Esophagus (tissue), 2 donors: Measurements from ENCODE around the gene PTPRE. TPM values are rescaled to one million over a fixed set of nuclear protein-coding genes. Genes with fewer than 3 reads are reported as not detected.
A peak's percentile ranks its signal among the peaks of the same experiment; 100 is the strongest.

ENCODE experiments used
- H3K27ac ChIP-seq, 2 donors: one replicate each; pipeline ENCODE4 v1.5.1; 2013; ENCODE audit warnings: low read depth in 2 of 2, mild to moderate bottlenecking in 2 of 2, inconsistent platforms in 1 of 2, low read length in 1 of 2, moderate library complexity in 1 of 2
- H3K27me3 ChIP-seq, 2 donors: one replicate each; pipeline ENCODE4 v1.6.1; 2013; ENCODE audit warnings: low read length in 2 of 2, control low read depth in 1 of 2, mild to moderate bottlenecking in 1 of 2; ENCODE audit not compliant: insufficient read depth in 2 of 2, control insufficient read depth in 1 of 2
- H3K36me3 ChIP-seq, 2 donors: one replicate each; pipeline ENCODE4 v1.6.1; 2013; ENCODE audit warnings: low read length in 1 of 2; ENCODE audit not compliant: control insufficient read depth in 2 of 2, insufficient read depth in 2 of 2
- H3K4me1 ChIP-seq, 2 donors: one replicate each; pipeline ENCODE4 v1.6.1; 2013; ENCODE audit warnings: low read length in 1 of 2; ENCODE audit not compliant: control insufficient read depth in 2 of 2, insufficient read depth in 2 of 2
- H3K4me3 ChIP-seq, 2 donors: one replicate each; pipeline ENCODE4 v1.5.1; 2013; ENCODE audit warnings: low read length in 2 of 2, mild to moderate bottlenecking in 2 of 2, low read depth in 1 of 2, moderate library complexity in 1 of 2
- H3K9me3 ChIP-seq, 2 donors: one replicate each; pipeline ENCODE4 v1.6.1; 2013; ENCODE audit warnings: mild to moderate bottlenecking in 2 of 2, low read depth in 1 of 2, low read length in 1 of 2, moderate library complexity in 1 of 2; ENCODE audit not compliant: control insufficient read depth in 2 of 2, insufficient read depth in 1 of 2
- WGBS, 2 donors: extraction: QIAGEN DNeasy Blood & Tissue Kit; methylation state at CpG; one replicate each; pipeline ENCODE4 v1.1.7; 2013; 5-methylcytosine and 5-hydroxymethylcytosine counted together
- polyA plus RNA-seq, 2 donors: library from polyadenylated mRNA; stranded (reverse); fragments of 200-250 nt; gene quantifications; one replicate each; pipeline ENCODE4 v1.2.3, GENCODE V29; 2013
- donor health status: healthy with polysubstance abuse.
- donor health status: Bipolar disorder and iron deficiency.

Gene PTPRE
- polyA plus RNA-seq, 2 donors = 3.8 to 5.5 TPM

GRCh38 chr10:128056303-128057050 is 149.6 kb downstream of the PTPRE start:
- Histone ChIP-seq H3K27ac (no peak overlapping the region), H3K4me1 (peaks cover 0 to 5% of the 10 kb centered on the region in 2 donors), H3K36me3 (peaks cover 14 to 34% of the 10 kb centered on the region in 2 donors), H3K27me3 (no peaks in the 10 kb centered on the region), H3K9me3 (no peaks in the 10 kb centered on the region), H3K4me3 (no peak overlapping the region)
- WGBS, 2 donors = 67 to 88% methylated on average over 17 of the region's 17 CpGs

GRCh38 chr10:128058106-128058749 is 151.3 kb downstream of the PTPRE start:
- H3K4me1 ChIP-seq = peaks cover 0 to 5% of the 10 kb centered on the region in 2 donors
- no peaks in the 10 kb centered on the region for H3K27me3 ChIP-seq

GRCh38 chr10:128058750-128059134 is 151.8 kb downstream of the PTPRE start:
- Histone ChIP-seq H3K36me3 (peaks cover 17 to 39% of the 10 kb centered on the region in 2 donors), H3K27ac (no peak overlapping the region), H3K4me3 (no peak overlapping the region), H3K27me3 (no peaks in the 10 kb centered on the region), H3K4me1 (peaks cover 0 to 7% of the 10 kb centered on the region in 2 donors), H3K9me3 (no peaks in the 10 kb centered on the region)

More at GRCh38 chr10:128058106-128058749, 151.3 kb downstream of the PTPRE start:
- no peaks in the 10 kb centered on the region for H3K9me3 ChIP-seq
- WGBS, 2 donors = 93 to 96% methylated on average over 9 of the region's 9 CpGs
- H3K27ac ChIP-seq = no peak overlapping the region
- H3K4me3 ChIP-seq = no peak overlapping the region
- peaks cover 17 to 39% of the 10 kb centered on the region in 2 donors for H3K36me3 ChIP-seq

GRCh38 chr10:128059266-128059981 is 152.5 kb downstream of the PTPRE start:
- Histone ChIP-seq H3K27ac (no peak overlapping the region), H3K36me3 (peaks cover 17 to 39% of the 10 kb centered on the region in 2 donors), H3K4me3 (no peak overlapping the region), H3K4me1 (peaks cover 4 to 14% of the 10 kb centered on the region in 2 donors), H3K9me3 (no peaks in the 10 kb centered on the region), H3K27me3 (no peaks in the 10 kb centered on the region)
- 75 to 76% methylated on average over 15 of the region's 15 CpGs for WGBS, 2 donors

- Histone ChIP-seq H3K4me3 (no peak overlapping the region), H3K27me3 (no peaks in the 10 kb centered on the region), H3K9me3 (no peaks in the 10 kb centered on the region), H3K4me1 (peaks cover 4 to 12% of the 10 kb centered on the region in 2 donors), H3K36me3 (peaks cover 16 to 34% of the 10 kb centered on the region in 2 donors), H3K27ac (no peak overlapping the region)
- 88 to 96% methylated on average over 1 of the region's 1 CpG for WGBS, 2 donors
These were observed 153.0 kb downstream of the PTPRE start for GRCh38 chr10:128059982-128060293.

GRCh38 chr10:128060341-128061250 is 153.7 kb downstream of the PTPRE start:
- WGBS, 2 donors = 95 to 96% methylated on average over 9 of the region's 9 CpGs
- Histone ChIP-seq H3K27me3 (no peaks in the 10 kb centered on the region), H3K4me3 (no peak overlapping the region), H3K27ac (no peak overlapping the region), H3K9me3 (no peaks in the 10 kb centered on the region), H3K36me3 (peaks cover 10 to 28% of the 10 kb centered on the region in 2 donors), H3K4me1 (peaks cover 4 to 10% of the 10 kb centered on the region in 2 donors)

- 84 to 85% methylated on average over 14 of the region's 14 CpGs for WGBS, 2 donors
- Histone ChIP-seq H3K9me3 (no peaks in the 10 kb centered on the region), H3K4me1 (peaks cover 4 to 10% of the 10 kb centered on the region in 2 donors), H3K27ac (no peak overlapping the region), H3K4me3 (no peak overlapping the region), H3K36me3 (peaks cover 3 to 33% of the 10 kb centered on the region in 2 donors), H3K27me3 (no peaks in the 10 kb centered on the region)
These were observed 154.7 kb downstream of the PTPRE start for GRCh38 chr10:128061306-128062300.

- peaks cover 4 to 10% of the 10 kb centered on the region in 2 donors for H3K4me1 ChIP-seq
- H3K4me3 ChIP-seq = no peak overlapping the region
- H3K27ac ChIP-seq = peak overlapping the region; percentile 52 to 62
- no peaks in the 10 kb centered on the region for H3K27me3 ChIP-seq
- WGBS, 2 donors = 57 to 61% methylated on average over 11 of the region's 11 CpGs
- peaks cover 0 to 5% of the 10 kb centered on the region in 2 donors for H3K9me3 ChIP-seq
- H3K36me3 ChIP-seq = peaks cover 8 to 37% of the 10 kb centered on the region in 2 donors
These were observed 155.5 kb downstream of the PTPRE start for GRCh38 chr10:128062331-128062880.
